ENCODE measurements around the gene MARK1.

- TF ChIP-seq, protein P1, sequence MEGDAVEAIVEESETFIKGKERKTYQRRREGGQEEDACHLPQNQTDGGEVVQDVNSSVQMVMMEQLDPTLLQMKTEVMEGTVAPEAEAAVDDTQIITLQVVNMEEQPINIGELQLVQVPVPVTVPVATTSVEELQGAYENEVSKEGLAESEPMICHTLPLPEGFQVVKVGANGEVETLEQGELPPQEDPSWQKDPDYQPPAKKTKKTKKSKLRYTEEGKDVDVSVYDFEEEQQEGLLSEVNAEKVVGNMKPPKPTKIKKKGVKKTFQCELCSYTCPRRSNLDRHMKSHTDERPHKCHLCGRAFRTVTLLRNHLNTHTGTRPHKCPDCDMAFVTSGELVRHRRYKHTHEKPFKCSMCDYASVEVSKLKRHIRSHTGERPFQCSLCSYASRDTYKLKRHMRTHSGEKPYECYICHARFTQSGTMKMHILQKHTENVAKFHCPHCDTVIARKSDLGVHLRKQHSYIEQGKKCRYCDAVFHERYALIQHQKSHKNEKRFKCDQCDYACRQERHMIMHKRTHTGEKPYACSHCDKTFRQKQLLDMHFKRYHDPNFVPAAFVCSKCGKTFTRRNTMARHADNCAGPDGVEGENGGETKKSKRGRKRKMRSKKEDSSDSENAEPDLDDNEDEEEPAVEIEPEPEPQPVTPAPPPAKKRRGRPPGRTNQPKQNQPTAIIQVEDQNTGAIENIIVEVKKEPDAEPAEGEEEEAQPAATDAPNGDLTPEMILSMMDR (IDR thresholded peaks at IDR 0.05), result no peak
- TF ChIP-seq POLR2A (IDR thresholded peaks at IDR 0.05), result no peak
These were observed 50.0 kb downstream of the MARK1 start for GRCh38 chr1:220577926-220578325.

Data from heart left ventricle (tissue), 13 donors.